GM12878 (cell line): Measurements from ENCODE around the gene DIAPH3. TPM values are rescaled to one million over a fixed set of nuclear protein-coding genes. Genes with fewer than 3 reads are reported as not detected.

Source experiments
- ATAC-seq: fragments of 200-7000 bp; cut with Tn5 transposase; 3 replicates; pipeline ENCODE4 v1.9.1; 2020; ENCODE audit warnings: mild to moderate bottlenecking, moderate library complexity
- BruUV-seq: library from RNA; stranded (reverse); fragments of 400-500 nt; replicated peaks from 2 replicates; lab custom pipeline; 2021; lab: Mats Ljungman, UMichigan
- CTCF ChIA-PET: fragments of 300-600 bp; sonication (Branson Sonifier 250); formaldehyde crosslinking; extraction: SDS; loops from one replicate; lab custom pipeline; 2021; ENCODE audit warnings: inconsistent platforms; lab: Yijun Ruan, JAX
- POLR2A ChIA-PET: fragments of 350-600 bp; formaldehyde crosslinking; extraction: SDS; loops from one replicate; lab custom pipeline; 2021; ENCODE audit warnings: inconsistent platforms; lab: Charles Lee
- RAD21 ChIA-PET: fragments of 300-600 bp; sonication (Branson Sonifier 250); formaldehyde crosslinking; loops from one replicate; lab custom pipeline; 2023; ENCODE audit warnings: antibody characterized with exemption; ENCODE audit not compliant: unreplicated experiment; lab: Charles Lee
- SMC1A ChIA-PET: fragments of 300-600 bp; sonication (Branson Sonifier 250); formaldehyde crosslinking; loops from one replicate; lab custom pipeline; 2023; ENCODE audit not compliant: unreplicated experiment, uncharacterized antibody; lab: Charles Lee
- DNase-seq: peaks from one replicate; pipeline ENCODE4 v3.0.0-alpha.2; 2011; ENCODE audit warnings: low read depth, low spot score
- FAIRE-seq: peaks from 3 replicates; lab custom pipeline; 2011; peaks lifted over from hg19 to GRCh38; lab: Jason Lieb, UNC
- H2AFZ ChIP-seq: 2 replicates; pipeline ENCODE4 v1.6.0; 2011; ENCODE audit warnings: low read depth, low read length, control low read depth; ENCODE audit not compliant: control insufficient read depth
- H3K27ac ChIP-seq: 2 replicates; pipeline ENCODE4 v1.5.1; 2011; ENCODE audit warnings: control low read depth; ENCODE audit not compliant: control insufficient read depth, insufficient read depth
- H3K27me3 ChIP-seq, 2 experiments: replicated peaks in 1 of 2; 2 replicates each; pipeline versions ENCODE4 v1.6.0 to v1.6.1; 2011; ENCODE audit warnings: low read length in 1 of 2; ENCODE audit not compliant: control insufficient read depth in 2 of 2, insufficient read depth in 2 of 2
- H3K36me3 ChIP-seq, 2 experiments: 2 replicates each; pipeline ENCODE4 v1.5.1; 2011; ENCODE audit warnings: low read length in 1 of 2; ENCODE audit not compliant: control insufficient read depth in 2 of 2, insufficient read depth in 2 of 2
- H3K4me1 ChIP-seq: 2 replicates; pipeline ENCODE4 v1.6.1; 2011; ENCODE audit warnings: mild to moderate bottlenecking, low read length, moderate library complexity, mixed read lengths; ENCODE audit not compliant: control insufficient read depth, insufficient read depth
- H3K4me2 ChIP-seq: 2 replicates; pipeline ENCODE4 v1.6.0; 2011; ENCODE audit warnings: control low read depth; ENCODE audit not compliant: control insufficient read depth, insufficient read depth
- H3K4me3 ChIP-seq: fragments of 200-600 bp; sonication (generic); 2 replicates; pipeline ENCODE4 v1.5.1; 2016
- H3K79me2 ChIP-seq: 2 replicates; pipeline ENCODE4 v1.6.0; 2011; ENCODE audit warnings: low read length; ENCODE audit not compliant: control insufficient read depth, insufficient read depth
- H3K9ac ChIP-seq: 2 replicates; pipeline ENCODE4 v1.8.0; 2011; ENCODE audit warnings: low read length, control low read depth, mixed read lengths; ENCODE audit not compliant: control insufficient read depth, insufficient read depth
- H3K9me3 ChIP-seq: replicated peaks from 3 replicates; pipeline ENCODE4 v1.5.1; 2011; ENCODE audit warnings: mild to moderate bottlenecking, low read length; ENCODE audit not compliant: control insufficient read depth, insufficient read depth
- H4K20me1 ChIP-seq: 2 replicates; pipeline ENCODE4 v1.6.0; 2011; ENCODE audit not compliant: control insufficient read depth, insufficient read depth
- GABPA ChIP-seq: IDR thresholded peaks from 2 replicates; pipeline ENCODE4 v1.6.1; 2014; ENCODE audit warnings: antibody characterized with exemption, low read depth, mild to moderate bottlenecking, inconsistent platforms
- MXI1 ChIP-seq: fragments of 150-350 bp; IDR thresholded peaks from 2 replicates; pipeline ENCODE4 v1.6.1; 2011; ENCODE audit warnings: low read depth, mild to moderate bottlenecking, inconsistent platforms, low read length, improper control_type of control experiment
- NR2C2 ChIP-seq: IDR thresholded peaks from 2 replicates; pipeline ENCODE4 v1.6.1; 2011; ENCODE audit warnings: borderline replicate concordance, low read depth; ENCODE audit not compliant: control insufficient read depth, insufficient read length
- PML ChIP-seq: IDR thresholded peaks from 2 replicates; pipeline ENCODE4 v1.6.1; 2012; ENCODE audit warnings: low read length, inconsistent platforms
- POLR2AphosphoS2 ChIP-seq: IDR thresholded peaks from 2 replicates; pipeline ENCODE4 v1.6.1; 2011; ENCODE audit warnings: low read depth, mild to moderate bottlenecking, low read length, improper control_type of control experiment, moderate library complexity
- WGBS: methylation state at CpG from one replicate; pipeline ENCODE4 v1.1.6; 2016; ENCODE audit warnings: low lambda C conversion rate; ENCODE audit not compliant: insufficient replicate concordance, insufficient coverage; ENCODE audit errors: missing lambda C conversion rate; 5-methylcytosine and 5-hydroxymethylcytosine counted together
- in situ Hi-C: fragments of 300-500 bp; cut with MboI; formaldehyde crosslinking; loops from 9 replicates; pipeline ENCODE4 v1.14.3; 2018; ENCODE audit warnings: mixed read lengths
- intact Hi-C: fragments of 100-400 bp; cut with micrococcal nuclease; formaldehyde crosslinking; loops from one replicate; pipeline ENCODE4 v1.14.2; 2022; ENCODE audit not compliant: unreplicated experiment
- polyA plus RNA-seq, 11 experiments: library from polyadenylated mRNA; depleted of rRNA in 4 of 11; unstranded in 6 of 11; stranded (reverse) in 5 of 11; fragments of >200 nt; fragmentation: Nextera tagmentation in 4 of 11; fragmentation: Illumina TruSeq in 1 of 11; extraction: Ambion mirVana in 4 of 11; extraction: Trizol in 1 of 11; gene quantifications; 1 replicate in 1 of 11; 2 replicates in 10 of 11; pipeline versions ENCODE4 v1.2.1 to v1.2.3, GENCODE V29; 2011 to 2016; ENCODE audit warnings: inconsistent platforms in 2 of 11, missing spikeins in 2 of 11, low read depth in 1 of 11
- total RNA-seq, 4 experiments: library from RNA; depleted of rRNA in 3 of 4; stranded (reverse); fragments of >200 nt in 3 of 4; fragmentation: Illumina TruSeq in 1 of 4; extraction: Trizol in 1 of 4; gene quantifications; 2 replicates each; pipeline versions ENCODE4 v1.2.1 to v1.2.3, GENCODE V29; 2013 to 2021
- TF ChIP-seq, protein P1 (sequence below): fragments of 450-650 bp; IDR thresholded peaks from 2 replicates; pipeline ENCODE4 v1.6.1; 2016; ENCODE audit warnings: mild to moderate bottlenecking
- TF ChIP-seq, protein P2 (sequence below): fragments of 150-350 bp; IDR thresholded peaks from 2 replicates; pipeline ENCODE4 v1.6.1; 2014; ENCODE audit warnings: mild to moderate bottlenecking, low read depth, low read length
- TF ChIP-seq, protein P3 (sequence below): fragments of 450-650 bp; formaldehyde crosslinking; IDR thresholded peaks from 2 replicates; pipeline ENCODE4 v1.4.0; 2022; ENCODE audit warnings: mild to moderate bottlenecking, moderate library complexity
- TF ChIP-seq, protein P4 (sequence below), 3 experiments: IDR thresholded peaks in 2 of 3; conservative IDR thresholded peaks in 1 of 3; 2 replicates each; pipeline ENCODE4 v1.5.1; 2011; ENCODE audit warnings: low read depth in 3 of 3, low read length in 3 of 3, mild to moderate bottlenecking in 3 of 3, control low read depth in 2 of 3, moderate library complexity in 2 of 3, inconsistent platforms in 1 of 3, mixed read lengths in 1 of 3; ENCODE audit not compliant: control insufficient read depth in 2 of 3, insufficient read depth in 1 of 3; ENCODE audit errors: extremely low read depth in 1 of 3
- TF ChIP-seq, protein P5 (sequence below): fragments of 450-650 bp; formaldehyde crosslinking; IDR thresholded peaks from 2 replicates; pipeline ENCODE4 v1.5.0; 2022; ENCODE audit warnings: mild to moderate bottlenecking, missing genetic modification characterization

Gene DIAPH3
- total and polyA plus RNA-seq, 10 of the 15 experiments (the other 5 are each of a cell fraction or from before 2014, with no cell fraction given) = 10.1 to 25.2 (median 15.4) TPM

DNA sequence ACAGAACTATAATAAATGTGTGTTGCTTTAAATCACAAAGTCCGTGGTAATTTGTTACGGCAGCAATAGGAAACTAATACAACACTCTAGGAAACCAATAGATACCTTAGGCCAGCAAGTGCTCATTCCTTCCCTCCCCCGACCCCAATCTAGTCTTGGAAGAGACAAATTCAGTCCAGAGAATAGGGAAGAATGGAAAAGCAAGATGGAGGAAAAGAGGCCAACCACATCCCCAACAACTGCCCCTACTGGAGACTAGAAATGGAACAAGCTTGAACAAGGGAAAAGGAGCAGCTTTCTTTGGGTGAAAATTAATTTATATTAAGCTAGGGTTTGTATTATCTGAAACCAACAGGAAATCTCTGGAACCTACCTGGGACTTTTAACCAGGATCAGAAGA is 54.4 kb downstream of the DIAPH3 start:
- peaks cover 2 to 8% of the 10 kb centered on the region in 2 experiments; a peak in 3 of 4 replicates for H3K36me3 ChIP-seq
- WGBS = 98% methylated on average over 3 of the region's 3 CpGs
- TF ChIP-seq PML (no peak), NR2C2 (no peak), POLR2AphosphoS2 (no peak), MXI1 (no peak), GABPA (no peak)
- TF ChIP-seq, protein P1, sequence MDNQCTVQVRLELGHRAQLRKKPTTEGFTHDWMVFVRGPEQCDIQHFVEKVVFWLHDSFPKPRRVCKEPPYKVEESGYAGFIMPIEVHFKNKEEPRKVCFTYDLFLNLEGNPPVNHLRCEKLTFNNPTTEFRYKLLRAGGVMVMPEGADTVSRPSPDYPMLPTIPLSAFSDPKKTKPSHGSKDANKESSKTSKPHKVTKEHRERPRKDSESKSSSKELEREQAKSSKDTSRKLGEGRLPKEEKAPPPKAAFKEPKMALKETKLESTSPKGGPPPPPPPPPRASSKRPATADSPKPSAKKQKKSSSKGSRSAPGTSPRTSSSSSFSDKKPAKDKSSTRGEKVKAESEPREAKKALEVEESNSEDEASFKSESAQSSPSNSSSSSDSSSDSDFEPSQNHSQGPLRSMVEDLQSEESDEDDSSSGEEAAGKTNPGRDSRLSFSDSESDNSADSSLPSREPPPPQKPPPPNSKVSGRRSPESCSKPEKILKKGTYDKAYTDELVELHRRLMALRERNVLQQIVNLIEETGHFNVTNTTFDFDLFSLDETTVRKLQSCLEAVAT = no peak
- TF ChIP-seq, protein P2, sequence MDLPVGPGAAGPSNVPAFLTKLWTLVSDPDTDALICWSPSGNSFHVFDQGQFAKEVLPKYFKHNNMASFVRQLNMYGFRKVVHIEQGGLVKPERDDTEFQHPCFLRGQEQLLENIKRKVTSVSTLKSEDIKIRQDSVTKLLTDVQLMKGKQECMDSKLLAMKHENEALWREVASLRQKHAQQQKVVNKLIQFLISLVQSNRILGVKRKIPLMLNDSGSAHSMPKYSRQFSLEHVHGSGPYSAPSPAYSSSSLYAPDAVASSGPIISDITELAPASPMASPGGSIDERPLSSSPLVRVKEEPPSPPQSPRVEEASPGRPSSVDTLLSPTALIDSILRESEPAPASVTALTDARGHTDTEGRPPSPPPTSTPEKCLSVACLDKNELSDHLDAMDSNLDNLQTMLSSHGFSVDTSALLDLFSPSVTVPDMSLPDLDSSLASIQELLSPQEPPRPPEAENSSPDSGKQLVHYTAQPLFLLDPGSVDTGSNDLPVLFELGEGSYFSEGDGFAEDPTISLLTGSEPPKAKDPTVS = no peak
- TF ChIP-seq, protein P3, sequence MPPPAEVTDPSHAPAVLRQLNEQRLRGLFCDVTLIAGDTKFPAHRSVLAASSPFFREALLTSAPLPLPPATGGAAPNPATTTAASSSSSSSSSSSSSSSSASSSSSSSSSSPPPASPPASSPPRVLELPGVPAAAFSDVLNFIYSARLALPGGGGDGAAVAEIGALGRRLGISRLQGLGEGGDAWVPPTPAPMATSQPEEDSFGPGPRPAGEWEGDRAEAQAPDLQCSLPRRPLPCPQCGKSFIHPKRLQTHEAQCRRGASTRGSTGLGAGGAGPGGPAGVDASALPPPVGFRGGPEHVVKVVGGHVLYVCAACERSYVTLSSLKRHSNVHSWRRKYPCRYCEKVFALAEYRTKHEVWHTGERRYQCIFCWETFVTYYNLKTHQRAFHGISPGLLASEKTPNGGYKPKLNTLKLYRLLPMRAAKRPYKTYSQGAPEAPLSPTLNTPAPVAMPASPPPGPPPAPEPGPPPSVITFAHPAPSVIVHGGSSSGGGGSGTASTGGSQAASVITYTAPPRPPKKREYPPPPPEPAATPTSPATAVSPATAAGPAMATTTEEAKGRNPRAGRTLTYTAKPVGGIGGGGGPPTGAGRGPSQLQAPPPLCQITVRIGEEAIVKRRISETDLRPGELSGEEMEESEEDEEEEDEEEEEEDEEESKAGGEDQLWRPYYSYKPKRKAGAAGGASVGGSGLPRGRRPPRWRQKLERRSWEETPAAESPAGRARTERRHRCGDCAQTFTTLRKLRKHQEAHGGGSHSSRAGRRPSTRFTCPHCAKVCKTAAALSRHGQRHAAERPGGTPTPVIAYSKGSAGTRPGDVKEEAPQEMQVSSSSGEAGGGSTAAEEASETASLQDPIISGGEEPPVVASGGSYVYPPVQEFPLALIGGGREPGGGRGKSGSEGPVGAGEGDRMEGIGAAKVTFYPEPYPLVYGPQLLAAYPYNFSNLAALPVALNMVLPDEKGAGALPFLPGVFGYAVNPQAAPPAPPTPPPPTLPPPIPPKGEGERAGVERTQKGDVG (CRISPR knock-in tag) = no peak
- TF ChIP-seq, protein P4, sequence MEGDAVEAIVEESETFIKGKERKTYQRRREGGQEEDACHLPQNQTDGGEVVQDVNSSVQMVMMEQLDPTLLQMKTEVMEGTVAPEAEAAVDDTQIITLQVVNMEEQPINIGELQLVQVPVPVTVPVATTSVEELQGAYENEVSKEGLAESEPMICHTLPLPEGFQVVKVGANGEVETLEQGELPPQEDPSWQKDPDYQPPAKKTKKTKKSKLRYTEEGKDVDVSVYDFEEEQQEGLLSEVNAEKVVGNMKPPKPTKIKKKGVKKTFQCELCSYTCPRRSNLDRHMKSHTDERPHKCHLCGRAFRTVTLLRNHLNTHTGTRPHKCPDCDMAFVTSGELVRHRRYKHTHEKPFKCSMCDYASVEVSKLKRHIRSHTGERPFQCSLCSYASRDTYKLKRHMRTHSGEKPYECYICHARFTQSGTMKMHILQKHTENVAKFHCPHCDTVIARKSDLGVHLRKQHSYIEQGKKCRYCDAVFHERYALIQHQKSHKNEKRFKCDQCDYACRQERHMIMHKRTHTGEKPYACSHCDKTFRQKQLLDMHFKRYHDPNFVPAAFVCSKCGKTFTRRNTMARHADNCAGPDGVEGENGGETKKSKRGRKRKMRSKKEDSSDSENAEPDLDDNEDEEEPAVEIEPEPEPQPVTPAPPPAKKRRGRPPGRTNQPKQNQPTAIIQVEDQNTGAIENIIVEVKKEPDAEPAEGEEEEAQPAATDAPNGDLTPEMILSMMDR (IDR thresholded peaks at IDR 0.05 in 2 of 3, conservative IDR thresholded peaks at IDR 0.05 in 1 of 3; ENCODE audit: control insufficient read depth in 2 of 3, extremely low read depth in 1 of 3, insufficient read depth in 1 of 3, low read depth in 3 of 3, low read length in 3 of 3) = no peak
- TF ChIP-seq, protein P5, sequence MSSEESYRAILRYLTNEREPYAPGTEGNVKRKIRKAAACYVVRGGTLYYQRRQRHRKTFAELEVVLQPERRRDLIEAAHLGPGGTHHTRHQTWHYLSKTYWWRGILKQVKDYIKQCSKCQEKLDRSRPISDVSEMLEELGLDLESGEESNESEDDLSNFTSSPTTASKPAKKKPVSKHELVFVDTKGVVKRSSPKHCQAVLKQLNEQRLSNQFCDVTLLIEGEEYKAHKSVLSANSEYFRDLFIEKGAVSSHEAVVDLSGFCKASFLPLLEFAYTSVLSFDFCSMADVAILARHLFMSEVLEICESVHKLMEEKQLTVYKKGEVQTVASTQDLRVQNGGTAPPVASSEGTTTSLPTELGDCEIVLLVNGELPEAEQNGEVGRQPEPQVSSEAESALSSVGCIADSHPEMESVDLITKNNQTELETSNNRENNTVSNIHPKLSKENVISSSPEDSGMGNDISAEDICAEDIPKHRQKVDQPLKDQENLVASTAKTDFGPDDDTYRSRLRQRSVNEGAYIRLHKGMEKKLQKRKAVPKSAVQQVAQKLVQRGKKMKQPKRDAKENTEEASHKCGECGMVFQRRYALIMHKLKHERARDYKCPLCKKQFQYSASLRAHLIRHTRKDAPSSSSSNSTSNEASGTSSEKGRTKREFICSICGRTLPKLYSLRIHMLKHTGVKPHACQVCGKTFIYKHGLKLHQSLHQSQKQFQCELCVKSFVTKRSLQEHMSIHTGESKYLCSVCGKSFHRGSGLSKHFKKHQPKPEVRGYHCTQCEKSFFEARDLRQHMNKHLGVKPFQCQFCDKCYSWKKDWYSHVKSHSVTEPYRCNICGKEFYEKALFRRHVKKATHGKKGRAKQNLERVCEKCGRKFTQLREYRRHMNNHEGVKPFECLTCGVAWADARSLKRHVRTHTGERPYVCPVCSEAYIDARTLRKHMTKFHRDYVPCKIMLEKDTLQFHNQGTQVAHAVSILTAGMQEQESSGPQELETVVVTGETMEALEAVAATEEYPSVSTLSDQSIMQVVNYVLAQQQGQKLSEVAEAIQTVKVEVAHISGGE = no peak

More for the DNA sequence above, 54.4 kb downstream of the DIAPH3 start:
- H4K20me1 ChIP-seq = no peaks in the 10 kb centered on the region
- intact Hi-C loops = no loop called here
- peak overlapping the region; percentile 29 for H2AFZ ChIP-seq
- H3K27me3 ChIP-seq = no peaks in the 10 kb centered on the region
- ChIA-PET CTCF (interaction anchor here (0.9 kb wide), 1 partner anchor 14 kb away, joined by 4 read pairs; no protein-coding TSS in a partner anchor), POLR2A (no interaction called here), RAD21 (no interaction called here), SMC1A (interaction anchor here (0.6 to 1.6 kb wide), 4 partner anchors 11 to 351 kb away, joined by 3 to 4 read pairs (median 4); no protein-coding TSS in a partner anchor)
- ATAC-seq (no peak), DNase-seq (no peak), FAIRE-seq (no peak)
- H3K4me3 ChIP-seq = no peak overlapping the region
- H3K9ac ChIP-seq = no peak overlapping the region
- H3K79me2 ChIP-seq = no peaks in the 10 kb centered on the region
- peaks cover 5% of the 10 kb centered on the region; the same call in 2 of the 3 replicates for H3K9me3 ChIP-seq
- BruUV-seq = no TSS peak
- H3K4me2 ChIP-seq = 0 out of 2 replicates have a peak overlapping the region, but pooled peaks have one; percentile 0
- H3K27ac ChIP-seq = no peak overlapping the region
- in situ Hi-C loops = no loop called here
- no peaks in the 10 kb centered on the region for H3K4me1 ChIP-seq
